Mesothelial cell of epicardium (in vitro differentiated cells): ENCODE data around the gene ZNF19. TPM values are rescaled to one million over a fixed set of nuclear protein-coding genes. Genes with fewer than 3 reads are reported as not detected.

Source experiments
- DNase-seq, 2 experiments: peaks; one replicate each; pipeline ENCODE4 v3.0.0; 2021; ENCODE audit warnings: low spot score in 2 of 2; ENCODE audit not compliant: unreplicated experiment in 2 of 2
- H3K27ac Mint-ChIP-seq: 2 replicates; pipeline ENCODE4 v1.8.0; 2021; ENCODE audit warnings: mixed read lengths
- H3K27me3 Mint-ChIP-seq: 2 replicates; pipeline ENCODE4 v1.8.0; 2021; ENCODE audit warnings: low read depth, mixed read lengths
- H3K36me3 Mint-ChIP-seq: 2 replicates; pipeline ENCODE4 v1.8.0; 2021; ENCODE audit warnings: mixed read lengths
- H3K4me1 Mint-ChIP-seq: 2 replicates; pipeline ENCODE4 v1.8.0; 2021; ENCODE audit warnings: mixed read lengths
- H3K4me3 Mint-ChIP-seq: 2 replicates; pipeline ENCODE4 v1.8.0; 2021; ENCODE audit warnings: mild to moderate bottlenecking, moderate library complexity, mixed read lengths
- H3K9me3 Mint-ChIP-seq: 2 replicates; pipeline ENCODE4 v1.8.0; 2021; ENCODE audit warnings: mixed read lengths
- total RNA-seq: library from RNA; stranded (reverse); gene quantifications from 3 replicates; pipeline ENCODE4 v1.2.1, GENCODE V29; 2021
- TF ChIP-seq, protein P1 (sequence below): fragments of 200-600 bp; sonication (generic); IDR thresholded peaks from one replicate; pipeline ENCODE4 v1.5.0; 2021; ENCODE audit warnings: antibody characterized with exemption; ENCODE audit not compliant: unreplicated experiment

The ZNF19 gene
- total RNA-seq, 1 donor from 2014 or later, result 7.3 TPM

DNA sequence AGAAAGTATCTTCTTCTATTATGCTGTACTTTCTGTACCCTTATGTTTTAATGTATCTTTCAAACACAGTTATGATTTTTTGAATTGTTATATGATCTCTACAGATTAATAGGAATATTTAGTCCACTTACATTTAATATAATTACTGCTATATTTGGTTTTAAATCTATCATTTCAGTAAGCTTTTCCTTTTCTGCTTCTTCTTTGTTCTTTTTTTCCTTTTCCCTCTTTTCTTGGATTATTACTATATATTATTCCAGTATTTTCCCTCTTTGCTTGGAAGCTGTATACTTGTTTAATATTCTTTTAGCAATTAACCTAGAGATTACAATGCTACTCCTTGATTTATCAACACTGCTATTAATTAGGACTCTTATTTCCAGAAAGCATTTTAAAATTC, 60.7 kb downstream of the ZNF19 start:
- peaks cover 3% of the 10 kb centered on the region for H3K9me3 Mint-ChIP-seq
- no peaks in the 10 kb centered on the region for H3K36me3 Mint-ChIP-seq
- H3K27ac Mint-ChIP-seq, result no peak overlapping the region
- DNase-seq, result no peak
- H3K27me3 Mint-ChIP-seq, result peaks cover 78% of the 10 kb centered on the region
- H3K4me1 Mint-ChIP-seq, result peaks cover 5% of the 10 kb centered on the region
- TF ChIP-seq, protein P1, sequence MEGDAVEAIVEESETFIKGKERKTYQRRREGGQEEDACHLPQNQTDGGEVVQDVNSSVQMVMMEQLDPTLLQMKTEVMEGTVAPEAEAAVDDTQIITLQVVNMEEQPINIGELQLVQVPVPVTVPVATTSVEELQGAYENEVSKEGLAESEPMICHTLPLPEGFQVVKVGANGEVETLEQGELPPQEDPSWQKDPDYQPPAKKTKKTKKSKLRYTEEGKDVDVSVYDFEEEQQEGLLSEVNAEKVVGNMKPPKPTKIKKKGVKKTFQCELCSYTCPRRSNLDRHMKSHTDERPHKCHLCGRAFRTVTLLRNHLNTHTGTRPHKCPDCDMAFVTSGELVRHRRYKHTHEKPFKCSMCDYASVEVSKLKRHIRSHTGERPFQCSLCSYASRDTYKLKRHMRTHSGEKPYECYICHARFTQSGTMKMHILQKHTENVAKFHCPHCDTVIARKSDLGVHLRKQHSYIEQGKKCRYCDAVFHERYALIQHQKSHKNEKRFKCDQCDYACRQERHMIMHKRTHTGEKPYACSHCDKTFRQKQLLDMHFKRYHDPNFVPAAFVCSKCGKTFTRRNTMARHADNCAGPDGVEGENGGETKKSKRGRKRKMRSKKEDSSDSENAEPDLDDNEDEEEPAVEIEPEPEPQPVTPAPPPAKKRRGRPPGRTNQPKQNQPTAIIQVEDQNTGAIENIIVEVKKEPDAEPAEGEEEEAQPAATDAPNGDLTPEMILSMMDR, result no peak
- no peak overlapping the region for H3K4me3 Mint-ChIP-seq

DNA sequence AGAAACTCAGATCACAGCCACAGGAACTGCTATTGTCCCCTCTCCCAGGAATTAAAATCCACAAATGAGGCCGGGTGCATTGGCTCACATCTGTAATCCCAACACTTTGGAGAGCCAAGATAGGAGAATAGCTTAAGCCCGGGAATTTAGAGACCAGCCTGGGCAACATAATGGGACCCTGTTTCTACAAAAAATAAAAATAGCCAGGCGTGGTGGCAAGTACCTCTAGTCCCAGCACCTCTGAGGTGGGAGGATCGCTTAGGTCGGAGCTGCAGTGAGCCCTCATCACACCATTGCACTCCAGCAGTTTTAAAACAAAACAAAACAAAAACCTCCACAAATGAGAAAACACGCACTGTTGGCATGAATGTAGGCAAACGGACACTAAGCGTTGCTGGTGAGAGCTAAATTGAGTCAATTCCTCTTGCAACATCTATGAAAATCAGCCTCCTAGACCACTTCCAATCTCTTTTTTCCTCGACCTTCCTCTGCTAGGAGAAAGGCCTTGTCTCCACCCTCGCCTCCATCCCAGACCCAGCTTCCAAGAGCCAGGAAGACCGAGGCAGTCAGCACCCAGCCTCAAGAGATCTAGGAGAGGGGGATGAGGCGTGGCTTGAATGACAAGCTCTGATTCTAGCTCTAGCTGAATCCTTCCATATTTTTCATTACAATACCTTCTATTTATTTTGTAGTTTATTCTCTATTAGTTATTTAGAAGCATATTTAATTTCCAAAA, 62.1 kb downstream of the ZNF19 start:
- TF ChIP-seq, protein P1, result no peak
- Mint-ChIP-seq H3K36me3 (no peaks in the 10 kb centered on the region), H3K4me3 (peak overlapping the region; percentile 72), H3K27ac (peak overlapping the region; percentile 80), H3K27me3 (peaks cover 81% of the 10 kb centered on the region), H3K4me1 (peaks cover 5% of the 10 kb centered on the region), H3K9me3 (peaks cover 3% of the 10 kb centered on the region)
- DNase-seq, result no peak

DNA sequence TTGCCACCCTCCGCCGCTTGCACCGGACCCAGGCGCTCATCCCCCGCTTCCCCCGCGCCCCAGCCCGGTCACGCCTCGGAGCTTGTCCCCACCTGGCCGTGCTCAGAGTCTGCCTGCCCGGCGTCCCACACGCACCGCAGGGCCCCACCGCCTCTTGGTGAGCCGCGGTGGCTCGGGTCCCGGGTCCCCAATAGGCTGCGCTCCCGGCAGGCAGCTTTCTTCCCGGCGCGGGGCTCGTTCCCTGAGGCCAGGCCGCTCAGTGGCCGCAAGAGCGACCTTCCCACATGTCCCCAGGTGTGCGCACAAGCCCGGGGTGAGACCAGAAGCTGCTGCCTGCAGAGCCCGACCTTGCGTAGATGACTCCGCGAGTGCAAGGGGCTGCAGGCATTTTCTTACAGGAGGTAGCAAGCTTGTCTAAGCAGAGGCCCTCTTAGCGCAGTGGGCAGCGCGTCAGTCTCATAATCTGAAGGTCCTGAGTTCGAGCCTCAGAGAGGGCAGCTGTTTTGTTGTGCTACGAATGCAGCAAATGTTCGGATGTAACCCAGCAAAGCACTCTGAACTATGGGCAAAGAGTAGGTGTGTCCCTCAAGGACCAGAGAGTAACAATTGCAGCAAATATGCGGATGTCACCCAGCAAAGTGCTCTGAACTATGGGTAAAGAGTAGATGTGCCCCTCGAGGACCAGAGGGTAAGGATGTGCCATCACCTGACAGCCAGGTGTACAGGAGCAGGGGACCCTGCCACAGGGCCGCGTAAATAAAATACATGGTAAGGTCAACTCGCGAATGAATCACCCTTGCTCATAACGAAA, 62.9 kb downstream of the ZNF19 start:
- Mint-ChIP-seq H3K4me3 (peak overlapping the region; percentile 72), H3K27ac (peak overlapping the region; percentile 80), H3K9me3 (peaks cover 3% of the 10 kb centered on the region), H3K36me3 (no peaks in the 10 kb centered on the region), H3K27me3 (peaks cover 75% of the 10 kb centered on the region), H3K4me1 (peaks cover 5% of the 10 kb centered on the region)
- TF ChIP-seq, protein P1, result no peak
- peak; percentile 48 to 82 for DNase-seq

DNA sequence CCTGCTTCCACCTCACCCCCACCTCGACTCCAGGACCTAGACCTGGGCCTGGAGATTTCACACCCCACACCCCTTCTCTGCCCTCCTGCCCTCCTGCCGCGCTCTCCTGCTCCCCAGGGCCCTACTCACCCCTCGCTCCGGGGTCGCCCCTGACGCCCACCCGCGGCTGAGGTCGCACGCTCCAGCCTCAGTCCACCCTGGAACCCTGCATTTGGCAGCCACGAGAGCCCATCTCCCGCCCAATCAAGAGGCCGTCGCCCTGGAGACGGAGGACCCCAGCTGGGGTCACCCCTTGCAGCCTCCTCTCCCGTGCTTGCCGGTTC, 63.4 kb downstream of the ZNF19 start:
- Mint-ChIP-seq H3K4me1 (peaks cover 5% of the 10 kb centered on the region), H3K27me3 (peaks cover 77% of the 10 kb centered on the region), H3K4me3 (peak overlapping the region; percentile 72), H3K36me3 (no peaks in the 10 kb centered on the region), H3K27ac (no peak overlapping the region), H3K9me3 (peaks cover 3% of the 10 kb centered on the region)
- DNase-seq, result no peak
- TF ChIP-seq, protein P1, result no peak

DNA sequence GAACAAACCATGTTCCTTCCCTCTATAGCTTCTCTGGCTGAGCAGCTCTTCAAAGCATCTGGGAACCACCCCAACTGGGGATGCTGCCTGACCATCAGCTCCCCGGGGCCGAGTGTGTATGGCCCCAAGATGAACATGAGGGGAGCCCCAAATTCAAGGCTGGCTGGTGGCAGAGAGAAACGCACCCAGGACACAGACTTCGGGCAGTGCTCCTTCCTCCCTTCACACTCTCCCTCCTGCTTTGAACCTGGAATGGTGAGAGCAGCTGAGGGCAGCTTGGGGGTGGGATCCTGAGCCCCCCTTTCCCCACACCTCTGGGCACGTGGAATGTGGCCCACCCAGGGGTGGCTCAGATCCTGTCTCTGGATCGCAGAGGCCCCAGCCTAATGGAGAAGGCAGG, 64.5 kb downstream of the ZNF19 start:
- TF ChIP-seq, protein P1, result no peak
- Mint-ChIP-seq H3K4me3 (no peak overlapping the region), H3K36me3 (no peaks in the 10 kb centered on the region), H3K4me1 (peaks cover 5% of the 10 kb centered on the region), H3K27ac (no peak overlapping the region), H3K9me3 (peaks cover 3% of the 10 kb centered on the region), H3K27me3 (peaks cover 76% of the 10 kb centered on the region)
- no peak for DNase-seq
